DND-41 (cell line): Measurements from ENCODE around the gene EEF1AKMT2.

Experiments used
- ATAC-seq: fragments of 200-7000 bp; cut with Tn5 transposase; 3 replicates; pipeline ENCODE4 v1.9.1; 2021; ENCODE audit warnings: low read depth; ENCODE audit not compliant: insufficient read depth
- DNase-seq: peaks from one replicate; pipeline ENCODE4 v3.0.0-alpha.2; 2020
- H2AFZ ChIP-seq: 2 replicates; pipeline ENCODE4 v1.6.0; 2012; ENCODE audit warnings: low read depth, low read length
- H3K27ac ChIP-seq: 2 replicates; pipeline ENCODE4 v1.5.1; 2012; ENCODE audit warnings: low read length, inconsistent platforms
- H3K27me3 ChIP-seq: fragments of 200-600 bp; sonication (generic); 2 replicates; pipeline ENCODE4 v1.6.0; 2012; ENCODE audit warnings: low read length, mild to moderate bottlenecking, inconsistent platforms; ENCODE audit not compliant: insufficient read depth, poor library complexity
- H3K36me3 ChIP-seq: 2 replicates; pipeline ENCODE4 v1.5.1; 2012; ENCODE audit warnings: low read length, inconsistent platforms; ENCODE audit not compliant: insufficient read depth
- H3K4me1 ChIP-seq: 2 replicates; pipeline ENCODE4 v1.5.1; 2012; ENCODE audit warnings: mild to moderate bottlenecking, low read length; ENCODE audit not compliant: insufficient read depth
- H3K4me2 ChIP-seq: 2 replicates; pipeline ENCODE4 v1.6.0; 2012; ENCODE audit warnings: mild to moderate bottlenecking, moderate library complexity, low read length, inconsistent platforms; ENCODE audit not compliant: insufficient read depth
- H3K4me3 ChIP-seq, 2 experiments: fragments of 200-600 bp in 1 of 2; shearing (Covaris generic) in 1 of 2; 2 replicates each; pipeline ENCODE4 v1.5.1; 2012 to 2016; ENCODE audit warnings: inconsistent platforms in 2 of 2, low read length in 2 of 2, mild to moderate bottlenecking in 2 of 2, low read depth in 1 of 2, moderate library complexity in 1 of 2
- H3K79me2 ChIP-seq: 2 replicates; pipeline ENCODE4 v1.6.0; 2012; ENCODE audit warnings: low read length, inconsistent platforms; ENCODE audit not compliant: insufficient read depth
- H3K9ac ChIP-seq: 2 replicates; pipeline ENCODE4 v1.6.0; 2012; ENCODE audit warnings: low read depth, mild to moderate bottlenecking, inconsistent platforms, low read length, moderate library complexity
- H3K9me3 ChIP-seq: 2 replicates; pipeline ENCODE4 v1.5.1; 2012; ENCODE audit warnings: low read length, moderate library complexity, mild to moderate bottlenecking, inconsistent platforms; ENCODE audit not compliant: insufficient read depth, severe bottlenecking
- H4K20me1 ChIP-seq: 2 replicates; pipeline ENCODE4 v1.6.0; 2012; ENCODE audit warnings: low read length; ENCODE audit not compliant: insufficient read depth
- EZH2 ChIP-seq: IDR thresholded peaks from 3 replicates; pipeline ENCODE4 v1.6.1; 2012; ENCODE audit warnings: borderline replicate concordance, low read depth, mild to moderate bottlenecking, moderate library complexity, low read length, inconsistent platforms; ENCODE audit not compliant: severe bottlenecking
- TF ChIP-seq, protein P1 (sequence below): IDR thresholded peaks from 2 replicates; pipeline ENCODE4 v1.5.1; 2012; ENCODE audit warnings: borderline replicate concordance, low read length, moderate library complexity, mild to moderate bottlenecking; ENCODE audit not compliant: poor library complexity, severe bottlenecking; ENCODE audit errors: extremely low read depth

Gene EEF1AKMT2

DNA sequence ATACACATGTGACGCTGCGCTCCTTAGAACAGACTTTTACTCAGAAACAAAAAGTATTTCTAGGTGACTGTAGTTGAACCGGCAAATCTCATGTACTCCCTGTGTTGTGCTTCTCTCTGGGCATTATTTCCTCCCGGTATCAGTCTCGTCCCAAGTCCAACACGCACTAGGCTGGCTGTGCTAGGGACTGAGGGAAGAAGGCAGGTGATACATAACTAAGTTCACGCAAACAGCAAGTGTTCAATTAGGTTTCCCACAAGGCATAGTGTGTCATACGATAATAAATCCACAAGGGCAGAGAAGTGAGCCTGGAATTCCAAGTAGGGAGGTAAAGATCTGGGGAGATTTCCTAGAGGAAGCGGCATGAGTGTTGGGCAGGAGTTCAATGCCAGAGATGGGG lies 67.9 kb downstream of the EEF1AKMT2 start:
- Histone ChIP-seq H3K79me2 (peaks cover 98% of the 10 kb centered on the region), H3K9me3 (no peaks in the 10 kb centered on the region), H3K36me3 (peaks cover 63% of the 10 kb centered on the region), H3K27ac (peak overlapping the region; percentile 60), H3K9ac (0 out of 2 replicates have a peak overlapping the region, but pooled peaks have one; percentile 3), H3K4me1 (peaks cover 80% of the 10 kb centered on the region), H3K27me3 (no peaks in the 10 kb centered on the region), H3K4me3 (no peak overlapping the region), H3K4me2 (no peak overlapping the region), H4K20me1 (peaks cover 87% of the 10 kb centered on the region), H2AFZ (no peak overlapping the region)
- DNase-seq (no peak), ATAC-seq (no peak)
- no peak for TF ChIP-seq EZH2
- TF ChIP-seq, protein P1, sequence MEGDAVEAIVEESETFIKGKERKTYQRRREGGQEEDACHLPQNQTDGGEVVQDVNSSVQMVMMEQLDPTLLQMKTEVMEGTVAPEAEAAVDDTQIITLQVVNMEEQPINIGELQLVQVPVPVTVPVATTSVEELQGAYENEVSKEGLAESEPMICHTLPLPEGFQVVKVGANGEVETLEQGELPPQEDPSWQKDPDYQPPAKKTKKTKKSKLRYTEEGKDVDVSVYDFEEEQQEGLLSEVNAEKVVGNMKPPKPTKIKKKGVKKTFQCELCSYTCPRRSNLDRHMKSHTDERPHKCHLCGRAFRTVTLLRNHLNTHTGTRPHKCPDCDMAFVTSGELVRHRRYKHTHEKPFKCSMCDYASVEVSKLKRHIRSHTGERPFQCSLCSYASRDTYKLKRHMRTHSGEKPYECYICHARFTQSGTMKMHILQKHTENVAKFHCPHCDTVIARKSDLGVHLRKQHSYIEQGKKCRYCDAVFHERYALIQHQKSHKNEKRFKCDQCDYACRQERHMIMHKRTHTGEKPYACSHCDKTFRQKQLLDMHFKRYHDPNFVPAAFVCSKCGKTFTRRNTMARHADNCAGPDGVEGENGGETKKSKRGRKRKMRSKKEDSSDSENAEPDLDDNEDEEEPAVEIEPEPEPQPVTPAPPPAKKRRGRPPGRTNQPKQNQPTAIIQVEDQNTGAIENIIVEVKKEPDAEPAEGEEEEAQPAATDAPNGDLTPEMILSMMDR = no peak

DNA sequence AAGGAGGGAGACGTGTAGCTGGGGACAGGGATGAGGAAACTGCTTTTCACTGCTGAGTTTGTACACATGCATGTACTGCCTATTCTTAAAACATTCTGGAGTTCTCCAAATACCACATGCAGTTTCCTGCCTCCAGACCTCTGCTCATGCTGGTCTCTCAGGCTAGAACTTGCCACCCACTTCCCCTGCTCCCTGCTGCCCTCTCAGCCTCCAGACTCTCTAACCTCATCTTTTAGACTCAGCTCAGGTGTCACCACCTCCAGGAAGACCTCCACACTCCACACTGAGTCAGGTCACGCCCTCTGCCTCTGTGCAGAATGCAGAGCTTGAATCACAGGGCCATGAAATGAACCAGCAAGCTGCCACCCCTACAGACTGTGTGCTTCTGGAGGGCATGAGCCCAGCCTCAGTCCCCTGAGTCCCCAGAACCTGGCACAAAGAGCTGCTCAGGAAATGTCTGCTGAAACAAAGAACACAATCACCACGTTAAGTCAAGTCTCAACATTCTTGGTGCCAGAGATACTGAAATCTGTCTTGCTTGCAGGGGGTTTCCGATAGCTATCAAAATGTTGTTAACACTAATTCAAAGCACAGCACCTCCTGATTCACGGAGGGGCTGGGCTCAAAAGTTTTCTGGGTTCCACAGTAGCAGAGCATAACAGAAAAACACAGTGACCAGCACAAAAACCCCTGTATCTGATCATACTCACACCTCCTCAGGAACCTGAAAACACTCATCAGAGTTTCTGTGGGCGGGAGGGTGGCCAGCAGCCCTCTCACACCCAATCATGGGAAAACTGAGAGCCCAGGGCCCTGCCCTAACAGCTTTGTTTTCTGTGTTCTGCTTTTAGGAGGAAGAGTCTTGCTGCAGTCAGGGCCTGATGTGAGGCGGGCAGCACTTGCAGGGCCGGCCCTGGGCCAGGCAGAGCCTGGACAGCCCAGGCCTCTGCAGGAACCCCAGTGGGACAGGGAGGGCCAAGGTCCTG lies 68.6 kb downstream of the EEF1AKMT2 start:
- H3K4me1 ChIP-seq = peaks cover 80% of the 10 kb centered on the region
- ATAC-seq (peak; percentile 60), DNase-seq (peak; percentile 51)
- peaks cover 87% of the 10 kb centered on the region for H4K20me1 ChIP-seq
- no peaks in the 10 kb centered on the region for H3K27me3 ChIP-seq
- peaks cover 62% of the 10 kb centered on the region for H3K36me3 ChIP-seq
- H3K4me2 ChIP-seq = no peak overlapping the region
- no peak overlapping the region for H3K4me3 ChIP-seq
- peak overlapping the region; percentile 60 for H3K27ac ChIP-seq
- TF ChIP-seq, protein P1 = no peak
- no peak for TF ChIP-seq EZH2
- H2AFZ ChIP-seq = no peak overlapping the region
- 0 out of 2 replicates have a peak overlapping the region, but pooled peaks have one; percentile 3 for H3K9ac ChIP-seq
- H3K9me3 ChIP-seq = no peaks in the 10 kb centered on the region
- peaks cover 98% of the 10 kb centered on the region for H3K79me2 ChIP-seq

DNA sequence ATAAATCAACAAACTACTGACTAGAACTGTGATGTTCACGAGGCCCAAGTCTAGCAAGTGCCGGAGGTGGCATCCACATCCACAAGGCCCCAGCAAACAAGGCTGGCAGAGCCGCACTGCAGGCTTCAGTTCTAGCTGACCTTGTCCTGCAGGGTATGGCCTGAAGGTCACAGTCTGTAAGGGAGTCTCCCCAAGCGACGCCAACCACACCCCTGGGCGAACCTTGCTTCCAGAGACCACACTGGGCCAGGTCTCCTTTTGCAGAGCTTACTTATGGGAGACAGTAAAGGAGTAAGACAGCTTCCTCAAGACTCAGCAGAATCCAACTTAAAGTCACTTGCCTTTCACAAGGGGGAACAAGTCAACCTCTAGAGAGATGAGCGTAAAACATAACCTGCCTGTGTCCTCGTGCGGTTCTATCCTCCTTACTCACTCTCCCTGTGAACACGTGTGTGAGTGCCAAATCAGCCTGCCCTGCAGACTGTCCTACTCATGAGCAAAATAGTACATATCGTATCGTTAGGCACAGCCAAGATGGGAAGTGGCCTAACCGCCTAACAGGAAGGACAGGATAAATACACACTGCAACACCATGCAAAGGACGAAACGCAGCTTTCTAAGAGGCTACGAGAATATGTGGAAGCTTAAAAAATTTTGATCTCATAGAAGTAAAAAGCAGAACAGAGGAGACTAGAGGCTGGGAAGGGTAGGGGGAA lies 70.2 kb downstream of the EEF1AKMT2 start:
- Histone ChIP-seq H3K9me3 (no peaks in the 10 kb centered on the region), H3K79me2 (peaks cover 98% of the 10 kb centered on the region), H3K4me2 (no peak overlapping the region), H3K4me3 (no peak overlapping the region), H3K27me3 (no peaks in the 10 kb centered on the region), H3K27ac (peak overlapping the region; percentile 53), H3K4me1 (peaks cover 76% of the 10 kb centered on the region), H4K20me1 (peaks cover 89% of the 10 kb centered on the region), H3K9ac (no peak overlapping the region), H3K36me3 (peaks cover 66% of the 10 kb centered on the region), H2AFZ (no peak overlapping the region)
- TF ChIP-seq EZH2 = no peak
- TF ChIP-seq, protein P1 = no peak
- DNase-seq = no peak
- ATAC-seq = peak; percentile 16; the same call in 1 of the 3 replicates
